SW 1271 (cell line): Measurements from ENCODE around the gene FOXS1.
"Not testable (repeated sequence)": the region's sequence is repeated elsewhere in the genome, so short reads cannot be mapped to it uniquely, and the experiment has no call there.

Experiments used
- DNase-seq, 2 experiments: peaks; one replicate each; lab custom pipeline; 2025; lab: John Stamatoyannopoulos, UW

Gene FOXS1

DNA sequence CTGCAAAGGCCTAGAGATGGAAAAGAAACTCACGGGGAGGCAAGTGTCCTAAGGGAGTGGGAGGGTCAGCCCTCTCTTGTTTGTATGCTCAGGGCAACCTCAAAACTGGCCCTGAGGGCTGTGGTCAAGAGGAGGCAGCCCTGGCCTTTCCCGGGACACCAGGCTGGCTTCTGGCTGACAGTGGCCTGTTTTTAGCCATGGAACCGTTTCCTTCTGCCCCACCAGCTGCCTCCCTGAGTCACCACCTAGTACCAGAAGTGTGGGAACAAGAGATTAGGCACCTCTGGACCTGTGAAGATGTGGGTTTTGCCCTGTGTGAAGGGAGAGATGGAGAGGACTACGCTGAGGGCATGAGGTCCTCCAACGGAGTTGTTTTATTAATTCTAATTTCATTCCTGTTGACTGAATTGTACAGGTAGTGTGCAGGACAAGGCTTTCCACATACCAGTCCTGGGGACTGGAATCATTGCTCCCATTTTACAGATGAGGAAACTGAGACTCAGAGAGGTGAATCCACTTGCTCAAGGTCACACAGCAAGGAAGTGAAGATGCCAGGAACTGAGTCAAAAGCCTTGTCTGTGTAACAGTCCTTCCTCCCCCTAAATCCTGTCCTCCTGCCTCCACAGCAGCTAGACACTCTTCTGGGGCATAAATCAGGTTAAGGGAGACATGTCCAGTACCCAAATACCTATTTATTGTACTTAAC is 5.5 kb downstream of the FOXS1 start:
- no peak for DNase-seq

DNA sequence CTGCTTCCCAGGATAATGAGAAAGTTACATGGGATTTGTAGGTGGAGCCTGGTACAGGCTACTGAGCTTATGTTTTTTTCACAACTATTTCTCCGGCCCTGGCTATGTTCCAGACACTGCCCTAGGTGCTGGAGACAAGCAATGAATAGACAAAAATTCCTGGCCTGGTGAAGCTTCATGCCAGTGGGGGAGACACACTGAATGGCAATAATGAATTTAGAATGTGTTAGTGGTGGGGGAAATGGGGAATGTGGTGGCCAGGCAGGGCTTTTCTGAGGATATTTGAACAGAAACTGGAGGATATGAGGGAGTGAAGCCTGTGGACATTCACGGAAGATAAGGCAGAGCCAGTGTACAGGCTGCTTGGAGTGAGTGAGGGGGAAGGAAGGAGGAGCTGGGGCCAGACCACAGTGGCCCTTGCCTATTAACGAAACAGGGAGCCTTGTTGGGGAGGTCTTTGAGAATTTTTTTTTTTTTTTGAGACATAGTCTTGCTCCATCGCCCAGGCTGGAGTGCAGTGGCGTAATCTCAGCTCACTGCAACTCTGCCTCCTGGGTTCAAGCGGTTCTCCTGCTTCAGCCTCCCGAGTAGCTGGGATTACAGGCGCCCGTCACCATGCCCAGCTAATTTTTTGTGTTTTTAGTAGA is 6.6 kb downstream of the FOXS1 start:
- DNase-seq: no peak

DNA sequence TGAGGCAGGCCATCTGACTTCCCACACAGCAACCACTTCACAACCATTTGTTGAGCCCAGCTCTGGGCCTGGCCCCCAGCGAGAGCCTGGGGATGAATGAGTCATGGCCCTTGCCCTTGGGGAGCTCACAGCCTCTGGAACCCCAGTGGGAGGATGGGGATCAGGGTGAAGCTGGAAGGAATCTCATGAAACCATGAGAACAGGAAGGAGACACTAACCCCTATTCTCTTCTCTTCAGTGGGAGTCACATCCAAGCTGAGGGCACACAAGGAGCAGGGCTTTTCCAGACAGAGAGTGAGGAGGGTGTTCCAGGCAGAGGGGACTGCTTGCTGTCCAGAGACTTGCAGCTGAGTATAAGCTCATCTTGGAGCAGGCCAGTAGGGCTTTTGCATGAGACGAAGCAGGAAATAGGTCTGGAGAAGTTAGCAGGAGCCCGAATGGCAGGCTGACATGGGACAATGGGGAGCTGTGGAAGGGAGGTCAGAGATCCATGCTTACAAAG is 7.5 kb downstream of the FOXS1 start:
- no peak for DNase-seq

DNA sequence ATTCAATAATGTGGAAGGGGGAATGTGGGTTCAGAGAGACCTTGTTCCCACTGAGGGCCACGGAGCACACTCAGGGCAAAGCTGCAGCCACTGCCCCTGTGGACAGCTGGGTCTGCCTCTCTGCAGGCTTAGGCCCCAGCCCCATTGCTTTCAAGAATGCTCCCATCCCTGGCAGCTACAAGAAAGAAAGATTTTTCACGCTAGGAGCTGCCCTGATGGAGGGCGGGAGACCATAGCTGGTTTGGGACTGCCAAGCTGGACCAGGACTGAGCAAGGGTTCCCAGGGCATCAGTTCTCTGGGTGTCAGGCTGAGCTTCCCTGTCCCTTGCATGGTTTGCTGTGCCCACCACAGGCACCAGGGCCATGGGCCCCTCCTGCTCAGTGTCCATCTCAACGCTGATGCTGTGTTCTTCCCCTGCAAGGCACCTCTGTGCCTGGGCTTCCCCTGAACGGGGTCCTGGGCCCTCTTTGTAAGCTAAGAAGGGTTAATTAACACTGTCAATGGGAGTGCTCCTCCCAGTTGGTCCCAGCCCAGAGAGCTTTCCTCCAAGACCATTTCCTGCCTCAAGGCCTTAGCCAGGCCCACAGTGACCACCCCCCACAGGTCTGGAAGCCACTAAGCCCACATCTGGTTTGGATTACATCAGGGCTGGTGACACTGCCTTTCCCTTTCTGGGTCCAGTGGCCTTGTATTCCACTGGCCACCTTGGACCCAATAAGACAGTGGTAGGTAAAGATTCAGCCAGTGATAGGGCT is 8.4 kb downstream of the FOXS1 start:
- DNase-seq: no peak

DNA sequence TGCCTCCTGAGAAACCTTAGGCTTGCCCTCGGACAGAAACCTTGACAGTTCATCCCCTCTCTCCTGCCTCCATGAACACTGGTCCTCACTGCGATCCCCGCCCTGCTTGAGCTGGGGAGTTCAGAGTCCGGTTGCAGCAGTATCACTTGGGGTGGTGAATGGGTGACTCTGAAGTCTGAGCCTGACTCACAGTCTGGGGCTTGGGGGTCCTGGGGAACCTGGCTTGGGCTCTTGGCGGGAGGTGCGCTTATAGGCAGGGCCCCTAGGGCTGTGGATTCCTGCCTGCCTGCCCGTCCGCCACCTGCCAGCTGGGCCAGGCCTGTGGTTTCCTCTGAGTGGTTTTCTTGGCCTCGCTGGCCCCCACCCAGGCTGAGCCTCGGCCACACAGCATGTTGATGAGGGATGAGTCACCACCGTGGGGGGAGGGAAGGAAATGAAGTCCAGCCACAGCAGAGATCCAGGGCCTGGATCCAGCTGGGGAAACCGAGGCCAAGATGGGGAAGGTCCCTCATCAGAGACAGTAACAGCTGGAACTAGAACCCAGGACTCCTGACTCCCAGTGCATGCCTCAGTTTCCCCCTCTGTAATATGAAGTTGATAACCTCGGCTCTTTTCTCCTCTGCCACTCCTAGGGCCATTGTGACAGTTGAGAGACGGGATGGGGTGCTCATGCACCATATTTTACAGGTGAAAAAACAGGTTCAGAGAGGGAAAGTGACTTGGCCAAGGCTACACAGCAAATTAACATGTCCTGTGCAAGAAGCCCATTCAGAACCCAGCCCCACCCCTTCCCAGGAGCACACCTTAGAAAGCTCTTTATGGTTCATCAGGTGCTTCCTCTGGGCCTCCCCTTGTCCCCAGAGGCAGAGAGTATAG is 9.2 kb downstream of the FOXS1 start:
- peak; percentile 85 to 93 for DNase-seq

DNA sequence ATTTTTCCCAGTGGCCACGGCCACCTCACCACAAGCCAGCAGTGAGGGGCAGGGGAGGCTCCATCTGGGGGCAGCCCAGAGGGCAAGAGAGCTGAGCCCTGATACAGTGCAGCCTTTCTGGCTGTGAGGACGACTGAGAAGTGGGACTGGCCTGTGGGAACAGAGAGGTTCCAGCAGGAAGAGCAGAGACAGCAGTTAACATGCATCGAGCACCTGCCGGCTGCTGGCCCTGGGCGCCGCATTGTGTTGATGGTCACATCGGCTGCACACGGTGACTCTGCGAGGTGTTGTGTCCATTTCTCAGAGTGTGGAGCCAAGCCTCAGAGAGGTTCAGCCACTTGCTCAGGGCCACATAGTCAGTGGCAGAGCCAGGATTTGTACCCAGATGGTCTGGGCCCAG is 9.8 kb downstream of the FOXS1 start:
- no peak for DNase-seq

DNA sequence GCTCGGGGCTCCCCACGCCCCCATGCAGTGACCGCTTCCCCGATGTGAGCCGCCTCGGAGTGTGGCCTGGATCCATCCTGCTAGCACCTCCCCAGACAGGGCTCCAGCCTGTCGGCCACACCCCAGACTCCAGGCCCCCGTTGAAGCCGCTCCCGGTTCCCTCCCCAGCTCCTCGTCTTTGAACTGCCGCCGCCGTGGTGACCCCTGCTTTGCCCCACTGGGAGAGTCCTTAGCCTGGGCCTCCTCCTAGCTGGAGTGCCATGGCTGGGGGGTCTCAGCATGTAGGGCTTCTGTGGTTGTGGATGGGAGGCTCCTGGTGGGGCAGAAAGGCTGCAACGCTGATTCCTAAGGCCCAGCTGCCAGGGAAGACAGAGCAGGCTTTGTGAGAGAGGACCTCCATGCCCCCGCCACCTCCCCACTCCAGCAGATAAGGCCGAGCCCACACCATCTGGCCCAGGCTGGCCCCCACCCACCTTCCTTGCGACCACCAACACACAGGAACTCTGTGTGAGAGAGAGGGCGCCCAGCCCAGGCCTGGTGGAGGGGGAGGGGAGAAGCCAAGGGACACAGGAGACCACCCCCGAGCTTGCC is 11.4 kb downstream of the FOXS1 start:
- DNase-seq: no peak

DNA sequence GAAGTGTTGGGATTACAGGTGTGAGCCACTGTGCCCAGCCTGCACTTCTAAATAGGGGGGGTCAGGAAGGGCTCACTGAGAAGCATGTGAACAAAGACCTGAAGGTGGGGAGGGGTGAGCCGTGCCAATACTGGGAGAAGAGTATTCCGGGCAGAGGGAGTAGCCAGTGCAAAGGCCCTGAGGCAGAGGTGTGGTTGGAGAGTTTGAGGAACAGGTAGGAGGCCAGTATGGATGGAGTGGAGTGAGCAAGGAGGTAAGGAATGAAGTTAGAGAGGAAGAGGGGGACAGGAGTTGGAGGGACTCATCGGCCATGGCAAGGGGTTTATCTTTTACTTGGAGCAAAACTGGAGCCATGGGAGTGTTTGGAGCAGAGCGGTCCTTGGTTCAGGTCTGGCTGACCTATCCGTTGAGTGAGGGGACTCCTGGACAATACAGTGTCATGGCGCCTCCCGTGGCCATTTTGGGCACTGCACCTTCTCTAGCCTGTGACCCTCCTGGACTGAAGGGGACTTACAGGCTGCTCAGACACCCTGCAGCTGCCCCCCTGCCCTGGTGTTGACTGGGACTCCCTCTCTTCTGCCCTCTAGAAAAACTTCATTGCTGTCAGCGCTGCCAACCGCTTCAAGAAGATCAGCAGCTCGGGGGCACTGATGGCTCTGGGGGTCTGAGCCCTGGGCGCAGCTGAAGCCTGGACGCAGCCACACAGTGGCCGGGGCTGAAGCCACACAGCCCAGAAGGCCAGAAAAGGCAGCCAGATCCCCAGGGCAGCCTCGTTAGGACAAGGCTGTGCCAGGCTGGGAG is 12.1 kb downstream of the FOXS1 start:
- DNase-seq: peak in 1 of 2 experiments; percentile 44

DNA sequence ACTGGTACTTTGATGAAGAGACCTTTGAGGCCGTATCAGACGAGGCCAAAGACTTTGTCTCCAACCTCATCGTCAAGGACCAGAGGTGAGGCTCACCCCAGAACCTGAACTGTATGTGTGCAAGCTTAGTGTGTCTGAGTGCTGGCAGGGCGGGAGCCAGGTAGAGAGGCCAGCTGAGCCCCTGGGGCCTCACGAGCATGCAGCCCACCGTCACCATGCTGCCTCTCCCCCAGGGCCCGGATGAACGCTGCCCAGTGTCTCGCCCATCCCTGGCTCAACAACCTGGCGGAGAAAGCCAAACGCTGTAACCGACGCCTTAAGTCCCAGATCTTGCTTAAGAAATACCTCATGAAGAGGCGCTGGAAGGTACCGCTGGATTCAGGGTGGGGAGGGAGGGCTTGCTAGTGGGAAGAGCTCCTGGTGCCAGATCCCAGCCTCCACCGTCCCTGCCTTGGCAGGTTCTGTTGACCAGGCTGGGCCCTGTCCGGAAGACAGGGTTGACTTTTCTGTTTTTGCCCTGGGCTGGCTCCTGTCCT is 13.6 kb downstream of the FOXS1 start:
- no peak for DNase-seq

DNA sequence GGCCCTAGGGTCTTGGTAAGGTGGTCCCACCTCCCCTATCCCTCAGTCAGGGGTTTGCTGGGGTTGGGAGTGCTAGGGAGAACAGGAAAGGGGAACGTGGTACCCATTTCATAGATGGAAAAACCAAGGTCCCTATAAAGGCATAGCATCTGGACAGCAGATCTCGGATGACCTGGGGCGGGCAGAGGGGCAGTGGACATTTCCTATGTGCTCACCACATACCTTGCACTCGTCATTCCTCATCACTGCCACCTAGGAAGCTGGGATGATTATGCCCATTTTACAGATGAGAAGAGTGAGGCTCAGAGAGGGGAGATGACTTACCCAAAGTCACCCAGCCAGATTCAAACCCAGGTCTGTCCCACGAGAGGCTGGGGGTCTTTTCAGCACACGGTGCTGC is 14.2 kb downstream of the FOXS1 start:
- DNase-seq: no peak

DNA sequence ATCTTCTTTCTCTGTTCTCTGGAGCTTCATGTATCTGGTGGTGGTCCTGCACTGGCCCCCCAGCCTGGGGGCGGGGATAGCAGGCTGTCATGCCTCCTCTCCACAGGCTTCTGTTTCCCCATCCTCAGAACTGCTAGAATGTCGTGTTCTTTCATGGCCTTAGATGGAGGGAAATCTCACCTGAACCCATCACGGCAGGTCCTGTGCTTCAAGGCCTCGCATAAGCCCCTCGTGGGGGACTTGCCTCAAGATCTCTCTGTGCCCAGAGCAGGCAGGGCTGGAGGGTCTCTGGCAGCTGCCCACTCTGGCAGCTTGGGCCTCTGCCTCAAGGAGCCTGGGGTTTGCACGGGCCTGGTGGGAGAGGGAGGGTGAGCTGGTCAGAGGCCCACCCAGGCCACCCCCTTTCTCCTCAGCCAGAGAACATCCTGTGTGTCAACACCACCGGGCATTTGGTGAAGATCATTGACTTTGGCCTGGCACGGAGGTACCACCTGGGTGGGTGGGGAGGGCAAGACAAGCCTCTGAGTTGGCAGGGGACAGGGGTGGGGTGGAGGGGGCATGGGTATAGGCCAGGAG is 14.9 kb downstream of the FOXS1 start:
- DNase-seq: no peak

DNA sequence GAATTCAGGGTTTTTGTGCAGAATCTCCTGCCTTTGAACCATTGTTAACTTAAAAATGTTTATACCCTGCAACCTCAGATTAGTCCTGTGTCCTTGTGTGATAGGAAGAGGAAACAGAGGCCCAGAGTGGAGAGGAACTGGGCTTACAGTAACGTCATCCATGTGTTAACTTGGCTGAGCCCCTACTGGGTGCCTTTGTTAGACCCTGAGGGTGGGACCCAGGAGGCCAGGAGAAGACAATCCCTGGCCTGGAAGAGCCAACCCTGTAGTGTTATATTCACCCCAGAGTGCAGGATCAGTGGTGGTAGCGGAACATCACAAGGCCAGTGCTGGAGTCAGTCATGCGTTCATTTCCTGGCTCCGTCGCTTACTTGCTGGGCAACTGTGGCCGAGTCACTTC is 15.7 kb downstream of the FOXS1 start:
- no peak for DNase-seq

DNA sequence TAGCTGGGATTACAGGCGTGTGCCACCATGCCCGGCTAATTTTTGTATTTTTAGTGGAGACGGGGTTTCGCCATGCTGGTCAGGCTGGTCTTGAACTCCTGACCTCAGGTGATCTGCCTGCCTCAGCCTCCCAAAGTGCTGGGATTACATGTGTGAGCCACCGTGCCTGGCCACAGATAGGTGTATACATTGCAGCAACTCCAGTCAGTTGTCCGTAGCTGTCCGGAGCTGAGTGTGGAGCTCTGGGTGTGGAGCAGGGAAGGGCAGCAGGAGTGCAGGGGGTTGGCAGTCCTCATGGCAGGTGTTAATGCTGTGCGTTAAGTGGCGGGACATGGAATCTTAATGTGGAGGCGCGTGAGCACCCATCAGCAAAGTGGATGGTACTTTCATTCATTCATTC is 17.4 kb downstream of the FOXS1 start:
- not testable (repeated sequence) for DNase-seq

DNA sequence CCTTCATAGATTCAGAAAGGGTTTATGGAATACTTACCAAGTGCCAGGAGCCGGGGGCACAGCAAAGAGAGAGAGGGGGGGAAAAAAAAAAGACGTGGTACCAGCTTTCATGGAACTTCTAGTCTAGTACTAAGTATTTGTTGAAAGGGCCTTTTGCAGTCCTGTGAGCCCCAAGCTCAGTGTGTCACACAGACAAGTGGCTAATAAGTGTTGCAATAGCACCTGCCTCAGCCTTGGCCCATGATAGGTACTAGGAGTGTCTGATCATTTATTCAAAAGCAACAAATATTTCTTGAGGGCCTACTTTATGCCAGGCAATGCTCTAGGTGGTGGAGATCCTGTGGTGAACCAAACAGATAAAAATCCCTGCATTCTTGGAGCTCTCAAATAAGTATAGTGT is 18.3 kb downstream of the FOXS1 start:
- DNase-seq: no peak

DNA sequence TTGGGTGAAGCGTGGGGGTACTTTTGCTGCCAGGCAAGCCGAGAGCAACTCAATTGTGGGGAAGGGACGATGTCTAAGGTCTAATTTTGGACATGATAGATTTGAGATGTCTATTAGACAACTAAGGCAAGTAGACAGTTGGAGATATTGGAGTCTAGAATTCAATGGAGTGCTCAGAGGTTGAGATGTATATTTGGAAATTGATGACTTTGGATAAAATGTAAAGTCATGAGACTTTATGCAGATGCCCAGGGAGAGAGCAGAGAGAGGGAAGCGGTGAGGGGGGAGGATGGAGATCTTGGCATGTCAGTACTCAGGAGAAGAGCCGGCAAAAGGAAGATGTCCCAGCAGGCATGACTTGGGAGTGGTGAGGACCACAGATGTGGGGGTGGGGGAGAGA is 19.3 kb downstream of the FOXS1 start:
- DNase-seq: no peak

DNA sequence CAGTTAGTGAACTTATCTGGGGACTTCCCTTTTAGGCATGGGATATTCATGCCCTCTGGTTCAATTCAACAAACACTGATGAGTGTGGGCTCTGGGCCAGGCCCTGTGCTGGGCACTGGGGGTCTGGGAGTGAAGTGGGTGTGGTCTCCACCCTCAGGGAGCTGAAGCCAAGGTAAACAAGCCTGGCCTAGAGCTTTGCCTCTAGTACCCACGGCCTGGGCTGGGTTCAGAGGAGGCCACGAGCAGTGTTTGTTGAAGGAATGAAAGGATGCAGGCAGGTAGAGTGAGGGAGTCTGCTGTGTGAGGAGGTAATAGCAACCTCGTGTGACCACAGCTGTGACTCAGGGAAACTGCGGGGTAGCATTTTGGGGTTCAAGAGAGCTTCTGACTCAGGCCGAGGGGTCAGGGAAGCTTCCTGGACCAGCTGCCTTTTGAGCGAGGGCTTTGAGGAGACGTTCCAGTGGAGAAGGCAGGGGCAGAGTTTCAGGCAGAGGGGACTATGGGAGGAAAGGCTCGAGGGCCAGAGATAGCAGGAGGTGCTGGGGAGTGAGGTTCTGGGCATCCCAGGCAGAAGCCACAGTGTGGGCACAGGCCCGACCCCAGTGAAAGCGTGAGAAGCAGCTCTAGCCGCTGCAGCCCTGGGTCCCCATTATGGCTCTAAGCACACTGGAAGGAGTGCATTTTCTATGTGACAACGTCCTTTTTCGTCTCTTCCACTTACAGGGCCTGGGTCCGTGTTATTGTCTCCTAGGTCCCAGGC is 20.7 kb downstream of the FOXS1 start:
- DNase-seq: no peak

DNA sequence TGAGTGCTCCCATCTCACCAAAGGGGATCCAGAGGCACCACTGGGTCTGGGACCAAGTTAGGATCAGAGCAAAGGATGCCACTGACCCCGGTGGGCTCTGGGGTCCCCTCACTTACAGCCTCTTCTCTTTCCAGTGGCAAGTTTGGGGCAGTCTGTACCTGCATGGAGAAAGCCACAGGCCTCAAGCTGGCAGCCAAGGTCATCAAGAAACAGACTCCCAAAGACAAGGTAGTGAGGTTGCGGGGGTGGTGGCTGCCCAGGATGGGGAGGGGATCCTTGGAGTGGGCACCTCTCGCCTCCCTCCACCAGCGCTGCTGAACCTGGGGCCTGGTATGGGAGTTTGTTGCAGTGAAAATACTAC is 21.3 kb downstream of the FOXS1 start:
- DNase-seq: no peak

DNA sequence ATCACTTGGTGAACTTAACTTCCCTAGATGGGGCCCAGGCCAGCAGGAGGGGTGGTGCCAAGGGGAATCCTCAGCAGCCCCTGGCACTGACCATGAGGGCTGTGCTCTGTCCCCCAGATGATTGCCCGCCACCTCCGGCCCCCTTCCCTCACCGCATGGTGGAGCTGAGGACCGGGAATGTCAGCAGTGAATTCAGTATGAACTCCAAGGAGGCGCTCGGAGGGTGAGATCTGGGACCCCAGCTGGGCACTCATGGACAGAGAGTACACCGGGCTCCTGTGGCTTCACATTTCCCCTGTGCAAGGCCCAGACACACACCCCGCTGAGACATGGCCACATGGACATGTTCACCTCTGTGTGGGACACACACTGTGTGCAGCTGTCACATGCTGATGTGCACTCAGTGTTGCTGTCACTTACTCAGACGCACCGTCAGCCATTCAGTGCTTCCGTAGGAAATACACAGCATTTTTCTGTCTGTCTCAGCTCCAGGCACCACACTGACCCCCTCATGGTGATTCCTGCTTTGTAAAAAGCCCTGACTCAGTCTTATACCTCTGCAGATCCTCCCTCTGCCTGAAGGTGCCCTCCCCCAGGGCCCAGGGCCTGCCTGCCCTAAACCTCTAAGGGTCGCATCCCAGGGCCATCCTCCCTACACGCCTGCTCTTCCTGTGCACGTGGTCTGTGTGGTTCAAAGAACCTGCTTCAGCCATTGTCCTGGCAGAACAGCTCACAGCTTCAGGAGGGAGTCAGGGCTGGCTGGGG is 21.9 kb downstream of the FOXS1 start:
- DNase-seq: no peak
